GM21367 (cell line): ENCODE data around the gene ERC2.
A peak's percentile ranks its signal among the peaks of the same experiment; 100 is the strongest.

Source experiments
- ATAC-seq: cut with Tn5 transposase; IDR thresholded peaks from one replicate; pipeline ENCODE4 v1.9.1; 2021; ENCODE audit not compliant: unreplicated experiment

The ERC2 gene

DNA sequence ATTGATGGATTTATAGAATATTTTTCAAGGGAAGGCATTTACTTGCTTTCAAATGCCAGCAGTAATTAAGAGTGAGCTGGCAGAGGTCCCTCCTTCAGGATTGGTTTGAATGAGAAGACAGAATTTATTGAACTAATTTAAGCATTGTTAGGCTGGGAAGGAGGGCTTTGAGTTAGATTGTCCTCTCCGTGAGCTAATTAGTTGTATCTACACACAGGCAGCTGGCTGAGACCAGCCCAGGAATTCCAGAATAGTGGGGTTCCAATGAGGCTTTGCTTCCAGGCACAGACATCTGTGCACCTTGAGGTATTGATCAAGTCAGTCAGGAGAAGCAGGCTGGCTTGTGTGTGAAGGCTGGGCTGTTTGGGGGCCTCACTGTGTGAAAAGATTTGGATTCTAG lies 857.1 kb downstream of the ERC2 start:
- no peak for ATAC-seq

DNA sequence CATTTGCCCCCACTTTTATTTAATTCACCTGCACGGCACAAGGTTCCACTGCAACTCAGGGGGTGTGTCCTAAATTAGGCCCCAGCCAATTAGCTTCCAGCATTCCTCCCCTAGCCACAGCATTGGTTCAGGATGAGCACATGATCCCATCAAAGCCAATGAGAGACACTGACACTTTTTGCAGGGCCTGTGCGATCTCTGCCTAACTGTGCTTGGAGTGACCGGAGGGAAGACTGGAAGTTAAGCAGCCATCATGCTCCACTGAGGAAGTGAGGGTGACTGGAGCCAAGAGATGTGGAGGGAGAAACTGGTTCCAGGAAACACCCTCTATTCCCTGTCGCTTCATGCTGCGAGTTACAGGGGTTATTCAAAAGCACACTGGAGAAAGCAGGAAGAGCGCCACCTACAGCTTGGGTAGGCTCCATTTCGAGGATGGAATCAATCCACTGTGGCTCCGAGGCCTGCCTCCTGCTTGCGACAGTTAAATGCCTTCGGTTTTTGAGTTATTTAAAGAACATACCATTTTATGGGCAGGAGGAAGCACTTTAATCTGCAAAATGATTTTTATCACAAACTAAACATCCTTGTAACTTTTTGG lies 858.9 kb downstream of the ERC2 start:
- ATAC-seq, result no peak

DNA sequence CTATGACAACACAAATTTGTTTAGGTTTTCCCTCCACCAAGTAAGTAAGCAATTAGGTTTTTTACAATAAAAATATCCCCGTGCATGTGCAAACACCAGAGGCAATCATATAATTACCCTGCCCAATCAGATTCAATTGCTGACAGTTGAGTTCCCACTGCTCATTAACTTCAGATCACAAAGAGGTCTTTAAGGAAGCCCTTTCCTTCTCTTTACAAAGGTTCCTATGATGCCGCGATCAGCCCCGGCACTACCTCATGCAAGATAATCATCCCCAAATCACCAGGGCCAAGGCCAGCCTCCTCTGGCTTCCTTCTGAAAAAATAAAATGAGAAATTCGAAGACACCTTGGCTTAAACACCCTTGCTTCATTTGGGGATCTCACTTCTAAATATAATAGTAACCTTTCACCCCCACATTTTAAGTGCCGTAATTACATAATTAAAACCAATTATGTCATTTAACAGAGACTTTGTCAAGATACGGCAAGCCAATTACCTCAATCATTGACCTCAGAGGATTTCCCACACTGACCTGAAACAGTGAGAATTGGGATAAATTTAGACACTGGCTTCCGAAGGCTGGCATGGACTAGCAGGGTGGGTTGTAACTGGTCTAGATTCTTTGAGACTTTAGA lies 859.8 kb downstream of the ERC2 start:
- no peak for ATAC-seq

GRCh38 chr3:55607844-55608243 lies 860.4 kb downstream of the ERC2 start:
- peak; percentile 66 for ATAC-seq

- ATAC-seq, result no peak
These were observed 861.1 kb downstream of the ERC2 start for GRCh38 chr3:55607175-55607574.

GRCh38 chr3:55605443-55606236 lies 862.6 kb downstream of the ERC2 start:
- no peak for ATAC-seq

- no peak for ATAC-seq
These were observed 863.4 kb downstream of the ERC2 start for GRCh38 chr3:55604846-55605245.

DNA sequence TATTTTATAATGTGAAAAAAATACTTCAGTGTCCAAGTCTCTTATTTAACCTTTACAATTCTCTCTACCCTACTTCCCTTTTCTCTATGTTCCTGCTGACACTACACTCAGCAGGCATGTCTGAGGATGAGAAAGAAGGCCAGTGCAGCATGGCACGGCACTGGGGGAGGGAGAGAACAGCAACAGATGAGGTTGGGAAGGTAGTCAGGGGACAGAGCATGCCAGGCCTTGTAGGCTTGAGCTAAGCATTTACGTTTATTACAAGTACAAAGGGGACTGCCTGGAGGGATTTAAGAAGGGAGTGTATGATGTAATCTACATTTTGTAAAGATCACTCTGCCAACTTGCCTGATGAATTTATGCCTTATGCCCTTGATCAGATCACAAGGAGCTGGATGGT lies 863.9 kb downstream of the ERC2 start:
- ATAC-seq, result no peak

DNA sequence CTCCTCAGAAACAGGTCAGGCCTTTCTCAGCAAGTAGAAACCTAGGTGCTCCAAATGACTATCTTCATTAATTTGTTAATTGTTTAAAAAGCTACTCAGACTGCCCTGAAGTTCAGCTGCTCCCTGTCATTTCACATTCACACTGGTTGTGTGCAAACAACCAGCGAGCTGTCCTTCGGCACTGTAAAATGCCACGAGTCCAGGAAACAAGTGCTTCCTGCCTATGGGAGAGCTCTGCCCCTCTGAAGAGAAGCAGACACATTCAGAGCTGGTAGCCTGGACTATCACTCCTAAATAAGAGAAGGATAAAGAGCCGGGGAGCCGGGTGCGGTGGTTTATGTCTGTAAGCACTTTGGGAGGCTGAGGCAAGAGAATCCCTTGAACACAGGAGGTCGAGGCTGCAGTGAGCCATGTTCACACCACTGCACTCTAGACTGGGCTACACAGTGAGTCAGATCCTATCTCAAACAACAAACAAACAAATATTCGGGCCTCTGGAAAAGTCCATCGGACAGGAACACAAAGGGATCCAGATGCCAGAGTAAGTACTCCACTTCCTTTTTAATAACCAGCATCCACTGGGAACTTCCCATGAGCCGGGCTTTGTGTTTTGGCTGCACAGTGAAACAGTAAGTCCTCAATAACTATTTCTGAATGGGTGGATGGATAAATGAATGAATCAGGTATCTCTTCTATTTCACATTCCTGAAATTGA lies 866.7 kb downstream of the ERC2 start:
- no peak for ATAC-seq

- no peak for ATAC-seq
These were observed 870.0 kb downstream of the ERC2 start for GRCh38 chr3:55598224-55598623.

DNA sequence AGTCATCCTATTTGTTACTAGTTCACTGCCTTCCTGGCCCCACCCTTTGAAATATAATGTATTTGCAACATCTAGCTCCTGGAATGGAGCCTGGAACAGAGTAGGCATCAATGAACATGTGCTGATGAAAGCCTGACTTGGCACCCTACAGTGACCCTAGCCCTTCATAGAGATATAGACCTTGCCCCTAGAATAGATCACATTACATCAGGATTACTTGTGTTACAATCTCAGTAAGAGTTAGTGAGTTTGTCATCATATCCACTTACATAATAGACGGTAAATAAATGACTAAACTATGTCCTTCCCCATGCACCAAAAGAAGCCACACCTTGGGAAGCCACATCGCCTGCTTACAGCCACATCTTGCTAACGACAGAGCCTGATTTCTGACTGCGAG lies 870.6 kb downstream of the ERC2 start:
- no peak for ATAC-seq

DNA sequence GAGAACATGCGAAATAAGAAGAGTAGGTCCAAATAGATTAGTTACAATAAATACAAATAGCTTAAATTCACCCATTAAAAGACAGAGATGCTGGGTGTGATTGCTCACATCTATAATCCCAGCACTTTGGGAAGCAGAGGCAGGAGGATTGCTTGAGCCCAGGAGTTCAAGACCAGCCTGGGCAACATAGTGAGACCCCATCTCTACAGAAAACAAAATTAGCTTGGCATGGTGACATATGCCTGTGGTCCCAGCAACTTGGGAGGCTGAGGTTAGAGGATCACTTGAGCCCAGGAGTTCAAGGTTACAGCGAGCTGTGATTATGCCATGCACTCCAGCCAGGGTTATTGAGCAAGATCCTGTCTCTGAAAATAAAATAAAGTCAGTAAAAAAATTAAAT lies 872.1 kb downstream of the ERC2 start:
- ATAC-seq, result no peak

- no peak for ATAC-seq
These were observed 872.8 kb downstream of the ERC2 start for GRCh38 chr3:55595420-55595819.

- ATAC-seq, result no peak
These were observed 875.7 kb downstream of the ERC2 start for GRCh38 chr3:55592572-55592971.

DNA sequence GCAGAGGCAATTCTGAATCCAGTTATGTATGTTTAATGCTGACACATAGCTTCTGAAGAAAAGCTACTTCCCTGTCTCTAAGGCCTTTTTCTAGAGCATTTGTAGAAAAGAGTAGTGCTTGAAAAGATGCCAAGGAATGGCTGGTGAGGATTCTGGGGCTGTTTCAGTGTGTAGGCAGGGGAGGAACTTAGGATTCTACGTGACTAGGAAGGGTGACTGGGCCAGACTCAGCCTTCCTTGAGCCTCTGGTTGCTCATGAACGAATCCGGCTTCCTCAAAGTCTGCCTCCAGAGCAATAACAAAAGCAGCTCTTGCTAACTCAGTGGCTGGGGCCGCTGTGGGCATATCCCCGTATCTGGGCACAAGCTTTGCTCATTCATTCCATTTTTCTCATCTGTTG lies 876.4 kb downstream of the ERC2 start:
- ATAC-seq, result no peak

DNA sequence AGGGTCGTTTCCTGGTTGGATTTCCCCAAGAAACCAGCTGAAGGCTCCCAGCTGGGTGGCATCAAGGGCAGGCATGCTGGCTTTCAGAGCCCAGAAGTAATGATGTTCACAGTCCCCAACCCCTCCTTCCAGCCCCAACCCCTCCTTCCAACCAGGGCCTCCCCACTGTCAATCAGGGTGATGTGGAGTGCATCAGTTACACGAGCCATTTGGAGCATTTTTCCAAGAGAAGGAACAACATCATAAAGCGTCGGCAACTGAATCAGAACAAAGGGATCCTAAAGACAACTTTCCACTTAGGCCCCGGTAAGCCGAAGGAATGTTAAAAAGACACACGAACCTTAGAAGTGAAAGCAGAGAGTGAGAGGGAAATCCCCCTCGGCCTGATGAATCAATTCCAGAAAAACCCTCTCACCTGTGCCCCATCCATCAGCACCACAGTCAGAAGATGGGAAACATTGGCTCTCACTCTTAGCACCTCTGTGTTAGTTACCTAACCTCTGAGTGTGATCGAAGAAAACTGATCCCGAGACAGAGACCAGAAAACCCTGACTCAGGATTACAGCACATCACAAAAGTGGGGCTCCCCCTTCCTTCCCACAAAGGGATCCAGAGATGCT lies 880.0 kb downstream of the ERC2 start:
- no peak for ATAC-seq

DNA sequence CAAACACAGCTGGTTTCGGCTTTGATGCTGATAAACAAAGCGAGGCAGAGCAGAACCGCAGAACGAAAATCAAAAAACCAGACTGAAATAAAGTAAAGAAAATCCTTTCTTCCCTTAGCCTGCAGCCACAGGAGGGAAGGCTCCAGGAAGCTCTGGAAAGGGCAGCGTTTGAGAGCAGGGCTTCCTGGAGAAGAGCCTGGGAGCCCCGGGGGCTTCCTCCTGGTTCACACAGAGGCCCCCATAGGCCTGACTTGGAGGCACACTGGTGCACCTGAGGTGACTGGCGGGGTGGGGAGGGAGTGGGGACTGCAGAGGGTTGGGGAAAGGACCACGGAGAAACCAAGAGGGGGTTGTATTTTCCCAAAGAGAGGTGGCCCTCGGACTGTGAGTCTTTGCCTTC lies 882.4 kb downstream of the ERC2 start:
- no peak for ATAC-seq

GRCh38 chr3:55584716-55585368 lies 883.4 kb downstream of the ERC2 start:
- no peak for ATAC-seq

- ATAC-seq, result no peak
These were observed 884.2 kb downstream of the ERC2 start for GRCh38 chr3:55584030-55584429.

DNA sequence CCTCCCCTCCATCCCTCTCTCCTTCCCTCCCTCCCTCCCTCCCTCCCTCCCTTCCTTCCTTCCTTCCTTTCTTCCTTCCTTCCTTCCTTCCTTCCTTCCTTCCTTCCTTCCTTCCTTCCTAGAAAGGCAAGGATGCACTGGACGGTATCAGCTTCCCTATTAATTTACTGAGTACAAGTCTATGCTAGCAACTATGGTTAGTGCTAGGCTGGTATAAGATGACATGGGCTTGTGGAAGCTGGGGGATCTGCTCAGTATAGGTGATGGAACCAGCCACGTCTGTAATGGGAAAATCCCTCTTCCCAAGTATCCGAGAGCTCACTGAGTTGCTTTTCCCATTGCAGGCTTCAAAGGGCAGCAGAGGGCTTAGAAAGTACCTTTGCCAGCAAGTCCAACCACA lies 884.8 kb downstream of the ERC2 start:
- no peak for ATAC-seq

- no peak for ATAC-seq
These were observed 888.8 kb downstream of the ERC2 start for GRCh38 chr3:55579496-55579895.
